Body of pancreas (tissue), 4 donors: Measurements from ENCODE around the gene BDNF.

Experiments
- POLR2A ChIP-seq, 3 donors: fragments of 450-650 bp; IDR thresholded peaks; one replicate each; pipeline ENCODE4 v1.6.1; 2016; ENCODE audit warnings: antibody characterized with exemption in 3 of 3, mild to moderate bottlenecking in 2 of 3
- TF ChIP-seq, protein P1 (sequence below), 7 experiments: fragments of 450-650 bp in 4 of 7; fragments of 200-600 bp in 3 of 7; sonication (generic) in 3 of 7; IDR thresholded peaks; one replicate each; pipeline ENCODE4 v1.5.1; 2016 to 2019; ENCODE audit warnings: antibody characterized with exemption in 7 of 7

DNA sequence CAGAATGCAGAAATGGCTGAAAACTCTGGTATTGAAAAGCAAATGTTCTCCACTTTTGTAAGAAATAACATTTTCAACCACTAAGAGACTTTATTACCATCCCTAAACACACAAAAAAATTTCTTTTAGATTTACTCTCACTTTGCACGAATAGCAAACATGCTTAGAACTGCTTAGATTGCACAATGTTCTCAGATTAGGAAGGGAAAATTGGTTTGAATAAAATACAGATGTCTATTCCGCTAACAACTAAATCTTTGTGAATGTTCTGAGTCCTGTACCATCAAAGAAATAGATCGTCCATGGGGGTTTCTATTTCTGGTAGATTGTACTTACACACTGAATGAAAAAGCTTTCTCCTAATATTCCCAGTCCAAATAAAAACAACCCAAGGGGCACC is 40.1 kb downstream of the BDNF start:
- TF ChIP-seq POLR2A (IDR thresholded peaks at IDR 0.05): no peak
- TF ChIP-seq, protein P1, sequence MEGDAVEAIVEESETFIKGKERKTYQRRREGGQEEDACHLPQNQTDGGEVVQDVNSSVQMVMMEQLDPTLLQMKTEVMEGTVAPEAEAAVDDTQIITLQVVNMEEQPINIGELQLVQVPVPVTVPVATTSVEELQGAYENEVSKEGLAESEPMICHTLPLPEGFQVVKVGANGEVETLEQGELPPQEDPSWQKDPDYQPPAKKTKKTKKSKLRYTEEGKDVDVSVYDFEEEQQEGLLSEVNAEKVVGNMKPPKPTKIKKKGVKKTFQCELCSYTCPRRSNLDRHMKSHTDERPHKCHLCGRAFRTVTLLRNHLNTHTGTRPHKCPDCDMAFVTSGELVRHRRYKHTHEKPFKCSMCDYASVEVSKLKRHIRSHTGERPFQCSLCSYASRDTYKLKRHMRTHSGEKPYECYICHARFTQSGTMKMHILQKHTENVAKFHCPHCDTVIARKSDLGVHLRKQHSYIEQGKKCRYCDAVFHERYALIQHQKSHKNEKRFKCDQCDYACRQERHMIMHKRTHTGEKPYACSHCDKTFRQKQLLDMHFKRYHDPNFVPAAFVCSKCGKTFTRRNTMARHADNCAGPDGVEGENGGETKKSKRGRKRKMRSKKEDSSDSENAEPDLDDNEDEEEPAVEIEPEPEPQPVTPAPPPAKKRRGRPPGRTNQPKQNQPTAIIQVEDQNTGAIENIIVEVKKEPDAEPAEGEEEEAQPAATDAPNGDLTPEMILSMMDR (IDR thresholded peaks at IDR 0.05): no peak
